Heart right ventricle (tissue), 16 donors: ENCODE data around the gene STK39. TPM values are rescaled to one million over a fixed set of nuclear protein-coding genes. Genes with fewer than 3 reads are reported as not detected.

Experiments used
- ATAC-seq, 8 donors: fragments of 200-7000 bp; cut with Tn5 transposase; one replicate each; pipeline ENCODE4 v1.9.1; 2020; ENCODE audit warnings: mild to moderate bottlenecking in 8 of 8, moderate library complexity in 8 of 8, moderate number of reproducible peaks in 1 of 8
- DNase-seq, 2 donors: peaks; one replicate each; pipeline ENCODE4 v3.0.0-alpha.2; 2020
- H3K27ac ChIP-seq, 10 donors: fragments of 200-600 bp; sonication (generic) in 2 of 10; one replicate each; pipeline versions ENCODE4 v1.5.0 to v1.8.0; 2020 to 2022; ENCODE audit warnings: mild to moderate bottlenecking in 3 of 10
- H3K27me3 ChIP-seq, 7 donors: fragments of 200-600 bp; one replicate each; pipeline ENCODE4 v1.8.0; 2021 to 2022; ENCODE audit warnings: mild to moderate bottlenecking in 2 of 7
- H3K36me3 ChIP-seq, 9 donors: fragments of 200-600 bp; sonication (generic) in 1 of 9; one replicate each; pipeline versions ENCODE4 v1.5.0 to v1.8.0; 2020 to 2022; ENCODE audit warnings: mild to moderate bottlenecking in 2 of 9
- H3K4me1 ChIP-seq, 9 donors: fragments of 200-600 bp; sonication (generic) in 1 of 9; one replicate each; pipeline versions ENCODE4 v1.5.0 to v1.8.0; 2020 to 2022; ENCODE audit warnings: mild to moderate bottlenecking in 4 of 9
- H3K4me3 ChIP-seq, 10 donors: fragments of 200-600 bp; sonication (generic) in 2 of 10; one replicate each; pipeline versions ENCODE4 v1.5.0 to v1.8.0; 2020 to 2022; ENCODE audit warnings: mild to moderate bottlenecking in 7 of 10, moderate library complexity in 2 of 10
- H3K9me3 ChIP-seq, 11 donors: fragments of 200-600 bp in 10 of 11; sonication (generic) in 2 of 11; one replicate each; pipeline versions ENCODE4 v1.5.0 to v1.8.0; 2013 to 2022; ENCODE audit warnings: mild to moderate bottlenecking in 2 of 11, control low read depth in 1 of 11, moderate library complexity in 1 of 11
- CTCF ChIP-seq, 9 donors: fragments of 200-600 bp; sonication (generic) in 2 of 9; IDR thresholded peaks; one replicate each; pipeline versions ENCODE4 v1.5.0 to v1.8.0; 2021 to 2022; ENCODE audit warnings: antibody characterized with exemption in 9 of 9, mild to moderate bottlenecking in 5 of 9, moderate library complexity in 1 of 9
- WGBS, 2 donors: extraction: QIAGEN DNeasy Blood & Tissue Kit; methylation state at CpG; one replicate each; pipeline ENCODE4 v1.1.7; 2013; ENCODE audit warnings: inconsistent platforms in 1 of 2; 5-methylcytosine and 5-hydroxymethylcytosine counted together
- intact Hi-C, 10 donors: fragments of 100-400 bp; cut with DNase I; formaldehyde crosslinking; loops; one replicate each; pipeline versions ENCODE4 v1.11.1 to v1.14.2; 2022
- polyA plus RNA-seq, 2 donors: library from polyadenylated mRNA; stranded (reverse); fragments of 200-250 nt; gene quantifications; one replicate each; pipeline ENCODE4 v1.2.3, GENCODE V29; 2013
- total RNA-seq, 10 donors: library from RNA; stranded (reverse); fragmentation: NEBNext Ultra II Directional in 3 of 10; extraction: Animal tissue kit (Norgen Biotek cat#: 25700) in 3 of 10; gene quantifications; one replicate each; pipeline versions ENCODE4 v1.2.1 to v1.2.4, GENCODE V29; 2021 to 2023
- donor health status: Arrhythmogenic right ventricular cardiomyopathy.
- donor health status: ischemic (EF 13 %, LVEDD 7.1; RV severe dilation, severe dysfunction).
- donor health status: healthy with polysubstance abuse.
- donor health status: DM: no; HTN: yes; CAD: no.
- donor health status: DM: no; HTN: no; CAD: no.
- donor health status: ischemic (EF 25% LVEDD 6.9; RV normal size, moderate dysfunction).
- donor health status: ischemic (EF 25% LVEDD 5.7; RV mildly dilated, moderate dysfunction).
- donor health status: healthy.
- donor health status: DM: yes; HTN: yes; CAD: no.
- donor health status: Ischemic cardiomyopathy.
- donor health status: ischemic (EF 35%, LVEDD 5.7; RV mildly dilated, moderate dysfunction).
- donor health status: nonischemic (EF 11% LVEDD 7.7; RV severe dilation, severe dysfunction).
- donor health status: DM: yes; HTN: yes; CAD: no.
- donor health status: PGD.
- donor health status: ischemic (EF 29% LVEDD 5.4; RV normal size, mild dysfunction).
- donor health status: nonischemic (EF 23%, LVEDD 6.1; RV moderate dilation, normal function).

STK39 gene
- total and polyA plus RNA-seq, 12 donors = 15.2 to 35.5 (median 19.6) TPM

GRCh38 chr2:168174756-168175155, 72.6 kb downstream of the STK39 start:
- peak overlapping the region in 1 of 10 donors; percentile 58 for H3K27ac ChIP-seq
- no peak for TF ChIP-seq CTCF (IDR thresholded peaks at IDR 0.05)
- no peaks in the 10 kb centered on the region for H3K9me3 ChIP-seq
- no peak for ATAC-seq
- peaks cover 0 to 2% (median 0%) of the 10 kb centered on the region in 9 donors for H3K36me3 ChIP-seq
- peaks cover 0 to 41% (median 10%) of the 10 kb centered on the region in 9 donors for H3K4me1 ChIP-seq
- intact Hi-C loops = no loop called here
- H3K27me3 ChIP-seq = no peaks in the 10 kb centered on the region
- no peak for DNase-seq
- H3K4me3 ChIP-seq = no peak overlapping the region
- WGBS, 2 donors = 82 to 84% methylated on average over 2 of the region's 2 CpGs

GRCh38 chr2:168172071-168172470, 75.3 kb downstream of the STK39 start:
- Histone ChIP-seq H3K9me3 (no peaks in the 10 kb centered on the region), H3K4me1 (peaks cover 0 to 39% (median 12%) of the 10 kb centered on the region in 9 donors), H3K4me3 (no peak overlapping the region), H3K27me3 (no peaks in the 10 kb centered on the region), H3K27ac (peak overlapping the region in 2 of 10 donors; percentile 29 to 30), H3K36me3 (no peaks in the 10 kb centered on the region)
- intact Hi-C loops = no loop called here
- no peak for TF ChIP-seq CTCF (IDR thresholded peaks at IDR 0.05)
- WGBS, 2 donors = 63 to 70% methylated on average over 4 of the region's 4 CpGs
- no peak for DNase-seq
- peak in 5 of 8 donors; percentile 62 to 82 (median 78) for ATAC-seq

GRCh38 chr2:168171059-168171762, 76.2 kb downstream of the STK39 start:
- H3K36me3 ChIP-seq = no peaks in the 10 kb centered on the region
- ATAC-seq (peak in 1 of 8 donors; percentile 15), DNase-seq (no peak)
- H3K4me3 ChIP-seq = no peak overlapping the region
- no peaks in the 10 kb centered on the region for H3K27me3 ChIP-seq
- WGBS, 2 donors = 81 to 91% methylated on average over 7 of the region's 7 CpGs
- no peaks in the 10 kb centered on the region for H3K9me3 ChIP-seq
- intact Hi-C loops = no loop called here
- H3K4me1 ChIP-seq = peaks cover 0 to 46% (median 21%) of the 10 kb centered on the region in 9 donors
- no peak overlapping the region for H3K27ac ChIP-seq
- no peak for TF ChIP-seq CTCF (IDR thresholded peaks at IDR 0.05)

GRCh38 chr2:168169097-168169745, 78.2 kb downstream of the STK39 start:
- Histone ChIP-seq H3K36me3 (peaks cover 0 to 1% (median 0%) of the 10 kb centered on the region in 9 donors), H3K9me3 (no peaks in the 10 kb centered on the region), H3K27ac (no peak overlapping the region), H3K4me1 (peaks cover 0 to 49% (median 26%) of the 10 kb centered on the region in 9 donors), H3K27me3 (no peaks in the 10 kb centered on the region), H3K4me3 (no peak overlapping the region)
- no peak for TF ChIP-seq CTCF (IDR thresholded peaks at IDR 0.05)
- ATAC-seq (no peak), DNase-seq (no peak)
- intact Hi-C loops = no loop called here
- 84 to 90% methylated on average over 4 of the region's 4 CpGs for WGBS, 2 donors
